Fibroblast of mammary gland (primary cell): ENCODE results near the gene HYPK.
"Not testable (repeated sequence)": the region's sequence is repeated elsewhere in the genome, so short reads cannot be mapped to it uniquely, and the experiment has no call there.

Source experiments
- DNase-seq: peaks from one replicate; pipeline ENCODE4 v3.0.0-alpha.2; 2010; ENCODE audit warnings: low read depth
- H3K4me3 ChIP-seq: 2 replicates; pipeline ENCODE4 v1.5.1; 2011; ENCODE audit warnings: low read depth, mild to moderate bottlenecking, low read length, moderate library complexity; ENCODE audit not compliant: control insufficient read depth
- CTCF ChIP-seq: conservative IDR thresholded peaks from 2 replicates; pipeline ENCODE4 v1.5.1; 2011; ENCODE audit warnings: low read depth, low read length, inconsistent platforms; ENCODE audit not compliant: control insufficient read depth, insufficient read depth

HYPK gene

DNA sequence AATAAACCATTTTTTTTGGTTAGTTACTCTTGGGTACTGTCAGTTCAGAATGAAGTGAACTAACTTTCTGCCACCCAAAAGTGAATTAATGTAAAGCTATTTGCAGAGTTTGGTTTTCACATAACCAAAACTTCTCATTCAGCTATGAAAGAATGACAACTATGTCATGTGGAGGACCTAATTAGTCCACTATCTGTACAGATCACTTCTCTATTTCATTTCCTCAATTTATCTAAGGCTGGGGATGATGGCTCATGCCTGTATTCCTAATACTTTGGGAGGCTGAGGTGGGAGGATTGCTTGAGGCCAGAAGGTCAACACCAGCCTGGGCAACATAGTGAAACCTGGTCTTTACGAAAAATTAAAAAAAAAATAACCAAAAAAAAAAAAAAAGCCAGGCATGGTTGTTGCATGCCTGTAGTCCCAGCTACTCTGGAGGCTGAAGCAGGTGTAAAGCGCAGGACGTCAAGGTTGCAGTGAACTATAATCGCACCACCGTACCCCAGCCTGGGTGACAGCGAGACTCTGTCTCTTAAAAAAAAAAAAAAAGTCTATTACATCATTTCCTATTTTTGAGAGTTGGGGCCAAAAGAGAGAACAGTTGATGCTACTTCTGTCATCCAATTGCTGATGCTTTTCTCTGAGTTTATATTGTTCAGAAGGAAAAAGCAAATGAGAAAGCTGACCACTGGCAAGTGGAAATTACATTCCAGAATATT lies 8.7 kb downstream of the HYPK start:
- DNase-seq: no peak
- H3K4me3 ChIP-seq: no peak overlapping the region
- TF ChIP-seq CTCF: no peak

GRCh38 chr15:43815064-43815463 lies 14.7 kb downstream of the HYPK start:
- H3K4me3 ChIP-seq, DNase-seq: not testable (repeated sequence)

DNA sequence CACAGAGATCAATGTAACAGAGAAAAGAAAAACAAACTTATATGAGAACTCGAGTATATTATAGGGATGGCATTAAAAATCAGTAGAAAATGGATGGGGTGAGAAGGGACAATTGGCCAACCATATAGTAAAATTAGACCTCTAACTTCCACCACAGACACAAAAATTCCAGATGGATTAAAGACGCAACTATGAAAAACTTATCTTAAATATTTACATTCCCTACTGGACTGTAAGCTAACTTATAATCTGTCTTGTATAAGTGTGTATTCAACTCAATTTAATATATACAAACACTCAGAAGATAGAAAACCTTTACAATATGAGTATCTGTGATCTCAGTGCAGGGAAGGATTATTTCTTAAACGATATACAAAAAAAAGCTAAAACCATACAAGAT lies 21.1 kb downstream of the HYPK start:
- H3K4me3 ChIP-seq: no peak overlapping the region
- TF ChIP-seq CTCF: no peak
- no peak for DNase-seq

- no peak for TF ChIP-seq CTCF
- DNase-seq: peak; percentile 97
- peak within 1 kb of the TSS; percentile 97 for H3K4me3 ChIP-seq
Observed at GRCh38 chr15:43824302-43825246, 24.2 kb downstream of the HYPK start, which contains the start of gene MFAP1. Gene MFAP1 (minus strand): TSS chr15:43824690. CDS start chr15:43824569, 121 bp downstream.

GRCh38 chr15:43825305-43825704 lies 24.9 kb downstream of the HYPK start:
- not testable (repeated sequence) for DNase-seq, H3K4me3 ChIP-seq

GRCh38 chr15:43826029-43826507 lies 25.7 kb downstream of the HYPK start:
- no peak for TF ChIP-seq CTCF
- no peak for DNase-seq
- peak overlapping the region; percentile 78 for H3K4me3 ChIP-seq

- DNase-seq: peak; percentile 84
- no peak for TF ChIP-seq CTCF
- H3K4me3 ChIP-seq: peak within 1 kb of the TSS; percentile 78
Observed at GRCh38 chr15:43826508-43827341, 26.3 kb downstream of the HYPK start, which contains the start of gene WDR76. Gene WDR76 (plus strand): TSS chr15:43827002. CDS start chr15:43827033, 31 bp downstream.
